GM21619 (cell line): ENCODE measurements around the gene APOH.

Experiments used
- ATAC-seq: cut with Tn5 transposase; IDR thresholded peaks from one replicate; pipeline ENCODE4 v1.9.1; 2021; ENCODE audit not compliant: unreplicated experiment

APOH gene

GRCh38 chr17:66235377-66235994 is 6.3 kb upstream of the APOH start:
- no peak for ATAC-seq

- no peak for ATAC-seq
These were observed 5.4 kb upstream of the APOH start for GRCh38 chr17:66234611-66235010.

GRCh38 chr17:66233023-66233753 is 4.0 kb upstream of the APOH start:
- no peak for ATAC-seq

GRCh38 chr17:66230922-66231591 is 1.8 kb upstream of the APOH start:
- ATAC-seq, result no peak

- no peak for ATAC-seq
These were observed 746 bp upstream of the APOH start for GRCh38 chr17:66229783-66230538.

GRCh38 chr17:66227212-66228045 is 1.8 kb downstream of the APOH start:
- no peak for ATAC-seq

- ATAC-seq, result no peak
These were observed 6.3 kb downstream of the APOH start for GRCh38 chr17:66222798-66223350.

- ATAC-seq, result no peak
These were observed 7.3 kb downstream of the APOH start for GRCh38 chr17:66221755-66222530.

- ATAC-seq, result no peak
These were observed 7.9 kb downstream of the APOH start for GRCh38 chr17:66221343-66221742.

GRCh38 chr17:66220079-66220835 is 9.0 kb downstream of the APOH start:
- no peak for ATAC-seq

- no peak for ATAC-seq
These were observed 13.7 kb downstream of the APOH start for GRCh38 chr17:66215529-66215911.

GRCh38 chr17:66214884-66215528 is 14.2 kb downstream of the APOH start:
- no peak for ATAC-seq

GRCh38 chr17:66211047-66211810 is 18.0 kb downstream of the APOH start:
- ATAC-seq, result no peak

- ATAC-seq, result no peak
These were observed 19.0 kb downstream of the APOH start for GRCh38 chr17:66210208-66210574.

GRCh38 chr17:66207936-66208335 is 21.3 kb downstream of the APOH start:
- no peak for ATAC-seq

- ATAC-seq, result no peak
These were observed 25.8 kb downstream of the APOH start for GRCh38 chr17:66203274-66204015.

- ATAC-seq, result no peak
These were observed 28.5 kb downstream of the APOH start for GRCh38 chr17:66200685-66201092.
